SW 1271 (cell line): ENCODE data around the gene PCCA.
"Not testable (repeated sequence)": the region's sequence is repeated elsewhere in the genome, so short reads cannot be mapped to it uniquely, and the experiment has no call there.

Experiments
- DNase-seq, 2 experiments: peaks; one replicate each; lab custom pipeline; 2025; lab: John Stamatoyannopoulos, UW

Gene PCCA

DNA sequence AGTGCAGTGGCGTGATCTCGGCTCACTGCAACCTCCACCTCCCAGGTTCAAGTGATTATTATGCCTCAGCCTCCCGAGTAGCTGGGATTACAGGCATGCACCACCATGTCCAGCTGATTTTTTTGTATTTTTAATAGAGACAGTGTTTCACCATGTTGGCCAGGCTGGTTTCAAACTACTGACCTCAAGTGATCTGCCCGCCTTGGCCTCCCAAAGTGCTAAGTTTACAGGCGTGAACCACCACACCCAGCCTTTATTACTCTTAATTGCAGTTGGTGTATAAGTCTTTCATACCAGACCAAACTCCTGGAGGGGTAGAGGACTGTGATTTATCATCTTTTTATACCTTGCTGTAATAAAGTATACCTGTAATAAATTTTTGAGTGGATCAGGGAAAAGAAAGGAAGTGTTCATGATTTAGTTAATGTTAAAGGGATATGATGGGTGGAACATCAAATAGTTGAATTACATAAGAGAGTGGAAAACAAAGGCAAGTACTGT lies 52.6 kb downstream of the PCCA start:
- not testable (repeated sequence) for DNase-seq

DNA sequence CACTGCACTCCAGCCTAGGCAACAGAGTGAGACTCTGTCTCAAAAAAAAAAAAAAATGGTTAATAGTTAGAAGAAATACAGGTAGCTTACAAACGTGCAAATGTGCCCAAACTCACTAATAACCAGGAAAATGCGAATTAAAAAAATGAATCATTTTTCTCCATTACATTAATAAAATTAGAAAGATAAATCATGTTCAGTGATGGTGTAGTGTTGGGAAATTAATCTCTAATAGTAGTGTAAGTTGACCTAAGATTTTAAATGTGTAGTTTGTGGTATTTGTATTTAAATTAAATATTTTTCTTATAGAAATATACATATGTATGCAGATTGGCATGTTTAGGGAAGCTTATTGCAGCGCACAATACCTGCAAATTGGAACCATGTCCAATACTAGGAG lies 57.6 kb downstream of the PCCA start:
- no peak for DNase-seq

DNA sequence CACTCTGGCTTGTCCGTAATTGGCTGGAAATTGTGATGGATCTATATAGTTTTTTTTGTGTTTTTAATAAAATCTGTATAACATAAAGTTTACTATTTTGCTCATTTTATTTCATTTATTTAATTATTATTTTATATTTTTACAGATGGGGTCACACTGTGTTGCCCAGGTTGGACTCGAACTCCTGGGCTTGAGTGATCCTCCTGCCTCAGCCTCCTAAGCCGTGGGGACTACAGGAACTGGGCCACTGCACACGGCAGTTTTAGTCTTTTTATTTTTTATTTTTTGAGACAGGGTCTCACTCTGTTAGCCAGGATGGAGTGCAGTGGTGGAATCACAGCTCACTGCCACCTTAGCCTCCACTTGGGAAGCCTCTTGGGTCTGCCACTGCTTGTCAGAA lies 58.9 kb downstream of the PCCA start:
- no peak for DNase-seq

DNA sequence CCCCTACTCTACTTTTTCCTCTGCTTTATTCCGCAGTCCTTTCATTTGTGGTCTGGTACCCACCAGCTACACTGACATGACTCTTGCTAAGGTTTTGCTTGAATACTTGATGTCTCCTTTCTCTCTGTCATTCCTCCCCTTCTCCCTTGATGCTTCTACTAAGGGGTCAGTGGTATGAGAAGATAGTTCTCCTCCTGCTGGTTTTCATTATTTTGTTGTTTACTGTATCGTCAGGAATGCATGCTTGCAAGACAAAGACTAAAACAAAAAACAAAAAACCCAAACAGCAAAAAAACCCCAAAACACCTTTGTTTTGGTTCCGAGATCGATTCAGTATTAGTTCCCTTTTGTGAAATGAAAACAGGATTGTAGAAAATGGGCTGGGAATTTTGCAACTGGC lies 59.5 kb downstream of the PCCA start:
- DNase-seq, result no peak

DNA sequence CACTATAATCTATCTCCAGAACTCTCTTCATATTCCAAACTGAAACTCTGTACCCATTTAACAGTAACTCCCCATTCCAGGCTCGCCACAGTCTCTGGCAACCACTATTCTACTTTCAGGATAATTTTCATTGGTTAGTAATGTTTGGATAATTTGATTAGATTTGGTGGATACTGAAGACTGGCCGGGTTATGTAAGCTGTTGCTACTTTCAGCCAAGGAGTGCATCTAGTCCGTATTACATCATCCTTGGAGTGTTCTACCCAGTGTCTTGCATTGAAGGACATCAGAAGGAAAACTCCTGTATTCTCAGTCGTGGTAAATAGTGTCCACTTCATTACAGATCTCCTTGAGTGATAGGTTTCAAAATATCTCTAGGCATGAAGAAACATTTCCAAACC lies 60.5 kb downstream of the PCCA start:
- DNase-seq, result no peak

DNA sequence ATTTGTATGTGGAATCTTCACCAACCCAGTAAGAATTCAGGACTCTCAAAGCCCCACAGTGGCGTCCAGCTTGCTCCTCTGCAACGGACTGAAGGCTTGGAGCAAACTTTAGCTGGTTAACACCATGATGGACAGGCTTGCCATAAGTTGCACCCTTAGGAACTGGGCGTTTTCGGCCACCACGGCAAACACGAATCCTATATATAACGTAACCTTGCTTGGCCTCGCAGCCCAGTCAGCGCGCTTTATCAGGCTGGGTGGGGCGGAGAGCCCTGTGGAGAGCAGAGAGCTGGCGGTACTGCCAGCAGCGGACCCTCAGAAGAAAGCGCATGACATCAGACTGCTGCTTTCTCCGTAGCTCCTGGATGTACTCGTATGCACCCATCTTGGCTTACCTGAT lies 61.8 kb downstream of the PCCA start:
- DNase-seq, result not testable (repeated sequence)

DNA sequence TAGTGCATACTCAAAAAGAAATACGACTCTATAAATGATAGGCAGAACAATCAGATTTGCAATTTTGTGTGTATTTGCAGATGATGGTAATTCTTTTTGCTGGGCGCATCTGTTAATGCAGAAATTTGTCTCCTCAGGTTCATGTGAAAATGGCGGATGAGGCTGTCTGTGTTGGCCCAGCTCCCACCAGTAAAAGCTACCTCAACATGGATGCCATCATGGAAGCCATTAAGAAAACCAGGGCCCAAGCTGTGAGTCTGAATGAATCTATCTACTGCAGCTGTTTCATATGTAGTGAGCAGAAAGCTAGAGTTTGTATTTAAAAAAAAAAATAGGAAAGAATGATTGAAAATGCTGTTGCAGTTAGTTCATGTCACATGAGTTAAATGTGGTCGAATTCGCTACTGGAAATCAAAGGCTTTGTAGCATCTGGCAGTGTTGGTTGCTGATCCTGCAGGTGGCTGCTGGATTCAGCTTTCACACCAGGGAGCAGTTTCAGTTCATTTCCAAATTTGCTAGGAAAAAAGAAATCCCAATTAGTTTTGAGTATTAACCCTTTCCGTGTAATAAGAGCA lies 66.0 kb downstream of the PCCA start:
- no peak for DNase-seq

DNA sequence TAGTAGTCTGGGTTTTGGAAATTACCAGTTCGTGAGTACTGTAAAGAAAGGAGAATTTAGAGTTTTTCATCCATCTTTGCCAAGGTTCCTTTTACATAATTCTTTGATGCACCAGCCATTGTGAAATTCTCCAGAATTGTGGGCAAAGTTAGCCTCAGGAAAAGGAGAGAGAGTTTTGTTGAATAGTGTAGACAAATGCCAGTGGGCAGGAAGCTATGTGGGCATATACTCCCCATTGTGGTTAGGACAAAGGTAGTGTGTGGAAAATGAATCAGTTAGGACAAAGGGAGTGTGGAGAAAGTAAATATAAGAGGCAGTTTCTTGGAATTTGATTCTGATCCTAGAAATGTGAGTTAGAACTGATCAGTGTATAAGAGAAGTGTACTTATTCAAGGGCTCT lies 67.9 kb downstream of the PCCA start:
- peak in 1 of 2 experiments; percentile 27 for DNase-seq

DNA sequence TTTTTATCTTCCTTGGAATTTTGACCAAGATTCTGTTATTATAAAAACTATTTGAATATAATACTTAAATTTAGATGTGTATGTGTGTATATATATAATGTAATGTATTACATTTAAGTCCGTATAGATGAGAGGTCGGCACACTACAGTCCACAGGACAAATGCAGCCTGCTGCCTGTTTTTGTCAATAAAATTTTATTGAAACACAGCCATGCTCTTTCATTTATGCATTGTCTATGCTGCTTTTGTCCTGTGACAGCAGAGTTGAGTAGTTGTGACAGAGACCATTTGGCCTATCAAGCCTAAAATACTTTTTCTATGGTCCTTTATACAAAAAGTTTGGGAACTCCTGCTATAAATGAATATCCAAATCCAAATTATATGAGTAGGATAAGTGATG lies 69.7 kb downstream of the PCCA start:
- DNase-seq, result no peak

DNA sequence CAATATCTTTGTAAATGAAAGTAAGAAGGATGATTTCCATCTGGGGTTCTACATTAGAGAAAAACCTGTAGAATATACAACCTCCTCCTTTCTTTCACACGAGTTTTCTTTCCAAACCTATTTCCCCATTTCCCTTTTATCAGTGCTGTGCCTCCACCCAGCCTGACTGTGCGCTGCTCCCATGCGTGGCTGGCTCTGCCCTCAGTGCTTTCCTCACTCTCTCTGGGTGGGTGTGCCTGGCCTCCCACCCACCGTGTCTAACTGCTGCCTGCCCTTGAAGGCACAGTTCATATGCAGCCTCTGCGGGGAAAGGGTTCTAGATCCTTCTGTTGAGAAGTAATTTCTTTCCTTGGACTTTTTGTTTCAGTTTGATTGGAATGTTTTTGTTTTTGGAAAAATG lies 70.7 kb downstream of the PCCA start:
- no peak for DNase-seq

DNA sequence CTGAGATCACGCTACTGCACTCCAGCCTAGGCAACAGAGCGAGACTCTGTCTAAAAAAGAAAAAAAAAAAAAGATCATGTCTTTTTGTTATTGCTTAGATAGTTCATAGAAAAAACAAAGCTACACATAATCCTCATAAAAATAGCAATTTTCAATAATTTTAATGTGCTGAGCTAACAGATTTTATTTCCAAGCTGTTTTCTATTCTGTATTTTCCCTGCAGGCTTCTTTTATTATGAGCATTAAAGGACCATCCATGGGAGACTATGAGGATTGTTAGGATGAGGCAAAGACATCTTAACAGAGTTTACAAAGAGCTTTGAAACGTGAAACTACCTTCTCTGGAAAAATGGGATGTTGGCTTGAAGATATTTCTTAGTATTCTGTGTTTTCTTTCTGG lies 71.6 kb downstream of the PCCA start:
- no peak for DNase-seq

DNA sequence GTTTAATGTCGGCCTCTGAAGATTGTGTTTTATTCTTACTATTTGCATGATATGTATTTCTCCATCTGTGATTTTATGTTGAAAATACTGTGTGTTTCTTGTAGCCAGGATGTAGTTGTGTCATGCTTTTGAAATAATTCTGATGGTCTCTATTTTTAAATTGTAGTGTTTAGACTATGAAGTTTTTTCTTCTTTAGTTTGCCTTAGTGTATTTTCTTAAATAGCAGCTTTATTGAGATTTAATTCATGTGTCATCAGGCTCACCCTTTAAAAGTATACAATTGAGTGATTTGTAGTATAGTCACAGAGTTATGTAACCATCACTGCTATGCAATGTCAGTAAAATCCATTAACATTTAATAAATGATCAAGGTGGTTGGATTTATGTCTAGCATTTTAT lies 74.5 kb downstream of the PCCA start:
- DNase-seq, result no peak

DNA sequence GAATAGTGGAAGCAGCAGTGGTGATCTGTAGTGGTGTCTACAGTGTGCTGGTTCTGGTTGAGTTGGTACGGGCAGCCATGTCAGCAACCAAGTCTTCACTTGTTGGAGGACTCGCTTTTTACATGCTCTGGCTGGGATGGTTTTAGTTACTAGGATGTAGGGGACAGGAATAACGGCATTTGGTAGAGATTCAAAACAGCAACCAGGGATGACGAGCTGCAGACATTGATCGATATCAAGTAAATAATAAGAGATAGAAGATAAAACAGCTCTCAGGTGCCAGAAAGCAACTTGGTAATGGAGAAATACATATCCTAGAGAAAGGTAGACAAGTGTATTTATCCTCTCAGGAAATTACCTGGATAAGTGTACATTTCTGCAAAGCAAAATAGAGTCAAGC lies 84.3 kb downstream of the PCCA start:
- no peak for DNase-seq

DNA sequence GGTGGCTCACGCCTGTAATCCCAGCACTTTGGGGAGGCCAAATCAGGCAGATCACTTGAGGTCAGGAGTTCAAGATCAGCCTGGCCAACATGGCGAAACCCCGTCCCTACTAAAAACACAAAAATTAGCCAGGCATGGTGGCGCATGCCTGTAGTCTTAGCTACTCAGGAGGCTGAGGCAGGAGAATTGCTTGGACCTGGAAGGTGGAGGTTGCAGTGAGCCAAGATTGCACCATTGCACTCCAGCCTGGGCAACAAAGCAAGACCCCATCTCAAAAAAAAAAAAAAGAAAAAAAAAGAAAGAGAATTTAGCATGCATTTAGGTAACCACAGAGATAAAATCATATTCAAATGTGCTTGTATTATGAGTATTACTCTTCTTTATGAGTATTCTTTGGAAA lies 85.6 kb downstream of the PCCA start:
- not testable (repeated sequence) for DNase-seq

DNA sequence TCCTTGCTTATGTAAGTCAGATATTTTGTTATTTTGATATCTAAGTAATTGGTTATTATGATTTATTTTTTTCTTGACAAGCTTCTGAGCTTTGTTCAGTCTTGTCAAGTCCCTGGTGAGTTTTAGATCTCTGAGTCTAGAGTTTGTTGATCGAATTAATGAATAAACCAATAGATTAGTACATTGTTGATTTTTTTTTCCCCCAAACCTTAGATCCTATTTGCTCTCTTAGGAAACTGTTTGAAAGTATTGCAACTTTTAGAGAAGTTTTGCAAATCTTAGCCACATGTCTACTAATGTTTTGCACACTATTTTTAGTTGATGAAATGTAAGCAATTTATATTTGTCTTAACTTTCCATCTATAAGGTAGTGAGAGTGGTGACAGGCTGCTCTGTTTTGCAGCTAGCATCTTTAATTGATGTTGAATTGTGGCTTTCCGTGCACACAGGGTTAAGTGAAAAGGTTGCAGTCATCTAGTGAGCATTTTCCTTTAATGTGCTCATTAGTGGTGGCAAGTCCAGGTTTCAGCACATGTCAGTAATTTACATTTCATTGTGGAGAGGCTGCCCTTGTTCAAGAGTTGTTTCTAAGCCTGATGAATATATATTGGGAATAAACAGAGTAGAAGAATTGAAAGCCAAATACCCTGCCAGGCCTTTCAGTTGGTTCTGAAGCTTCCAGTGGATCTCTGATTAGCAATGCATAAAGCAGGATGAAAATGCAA lies 86.3 kb downstream of the PCCA start:
- no peak for DNase-seq

DNA sequence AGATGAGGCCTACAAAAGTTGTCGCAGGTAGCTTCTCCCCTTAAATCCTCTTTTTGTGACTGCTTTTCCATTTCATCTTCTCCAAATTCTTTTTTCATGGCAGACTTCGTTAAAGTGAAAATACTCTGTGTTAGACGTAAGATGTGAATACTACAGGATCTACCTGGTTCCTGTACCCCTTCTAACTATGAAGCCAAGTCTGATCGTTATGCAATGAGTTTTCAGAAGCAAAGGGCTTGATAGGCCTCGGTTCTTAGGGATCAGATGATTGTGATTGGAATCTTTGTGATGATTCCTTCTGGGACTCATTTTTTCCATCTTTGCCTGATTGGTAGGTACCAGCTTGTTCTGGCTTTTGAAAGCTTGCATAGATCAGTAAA lies 86.9 kb downstream of the PCCA start:
- no peak for DNase-seq

DNA sequence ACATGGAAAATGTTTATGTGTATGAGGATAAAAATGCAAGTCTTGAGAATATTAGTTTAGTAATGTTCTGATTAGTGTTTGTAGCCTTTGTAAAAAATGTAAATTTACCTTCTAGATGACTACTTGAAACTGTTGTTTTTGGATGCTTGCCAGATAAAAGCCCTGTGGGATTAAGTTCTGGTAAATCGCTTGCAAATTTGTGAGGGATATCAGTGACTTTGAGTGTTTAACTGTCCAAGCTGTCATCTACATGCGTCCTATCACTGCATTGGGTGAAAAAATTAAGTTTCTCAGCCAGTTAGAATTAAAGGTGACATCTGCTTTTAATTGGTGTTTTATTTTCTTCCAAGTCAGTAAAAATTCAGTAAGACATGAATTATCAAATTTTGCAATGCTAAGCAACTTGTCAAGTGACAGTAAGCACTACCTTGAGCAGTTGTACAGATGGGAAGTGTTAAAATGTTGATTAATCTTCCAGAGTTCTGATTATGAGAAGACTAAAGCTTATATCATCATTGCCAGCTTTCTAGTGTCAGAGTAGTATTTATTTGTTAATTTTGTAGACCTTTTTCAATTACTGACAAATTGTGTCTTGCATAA lies 88.0 kb downstream of the PCCA start:
- no peak for DNase-seq

DNA sequence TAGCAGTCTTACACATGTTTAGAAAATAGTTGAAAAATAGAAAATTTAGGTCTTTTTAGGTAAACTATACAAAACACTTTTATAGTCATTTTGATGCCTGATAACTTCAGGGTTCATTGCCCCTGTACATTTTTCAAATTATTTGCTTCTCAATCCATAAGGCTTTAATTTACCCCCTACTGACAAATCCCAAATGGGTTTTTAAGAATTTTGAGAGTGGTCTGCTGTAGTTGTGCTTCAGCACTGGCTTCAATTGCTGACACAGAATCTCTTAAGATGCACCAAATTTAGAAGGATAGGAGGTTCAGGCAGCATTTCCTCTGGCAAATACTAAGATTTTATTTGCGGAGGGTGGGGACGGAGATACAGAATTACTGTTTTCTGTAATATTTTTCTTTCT lies 89.4 kb downstream of the PCCA start:
- DNase-seq, result no peak

DNA sequence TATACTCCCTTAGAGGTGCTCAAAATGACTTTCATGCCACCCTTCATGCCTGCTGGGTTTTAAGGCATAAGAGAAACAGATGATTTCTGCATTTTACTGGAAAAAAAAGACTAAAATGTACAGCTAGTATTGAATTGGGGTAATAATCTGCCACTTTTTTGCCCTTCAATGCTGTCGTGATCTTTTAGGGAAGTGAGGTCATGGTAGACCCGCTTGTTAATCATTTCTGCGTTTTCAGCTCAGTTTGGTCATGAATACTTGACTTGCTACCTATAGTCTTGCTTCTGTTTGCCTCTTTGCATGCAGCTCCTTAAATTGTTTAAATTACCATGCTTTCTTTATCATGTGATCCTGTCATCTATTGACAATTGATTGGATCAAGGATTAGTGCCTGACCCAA lies 90.4 kb downstream of the PCCA start:
- no peak for DNase-seq

DNA sequence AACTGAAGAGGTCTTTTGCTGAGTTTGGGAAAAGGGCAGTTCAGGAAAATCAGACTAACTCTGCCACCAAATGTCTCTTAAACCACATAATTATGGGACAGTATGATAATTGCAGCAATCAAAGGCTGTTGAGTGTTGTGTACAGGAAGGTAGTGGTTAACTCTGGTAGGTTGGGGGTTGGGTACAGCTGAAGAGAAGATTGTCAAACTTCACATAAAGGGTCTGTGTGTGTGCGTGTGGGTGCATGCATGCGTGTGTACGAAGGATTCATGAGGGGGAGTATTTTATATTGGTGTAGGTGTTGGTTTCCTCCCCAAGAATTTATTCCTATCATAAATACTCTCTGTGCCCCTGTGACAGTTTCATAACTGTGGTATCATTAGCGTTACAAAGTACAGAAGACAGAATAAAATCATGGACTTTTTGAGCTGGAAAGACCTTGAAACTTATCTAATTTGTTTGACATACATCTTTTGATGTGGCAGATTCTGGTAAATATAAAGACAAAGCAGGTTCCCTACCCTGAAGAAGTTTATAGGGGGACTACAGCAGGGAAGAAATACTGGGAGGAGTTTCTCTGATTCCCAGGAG lies 94.1 kb downstream of the PCCA start:
- no peak for DNase-seq

DNA sequence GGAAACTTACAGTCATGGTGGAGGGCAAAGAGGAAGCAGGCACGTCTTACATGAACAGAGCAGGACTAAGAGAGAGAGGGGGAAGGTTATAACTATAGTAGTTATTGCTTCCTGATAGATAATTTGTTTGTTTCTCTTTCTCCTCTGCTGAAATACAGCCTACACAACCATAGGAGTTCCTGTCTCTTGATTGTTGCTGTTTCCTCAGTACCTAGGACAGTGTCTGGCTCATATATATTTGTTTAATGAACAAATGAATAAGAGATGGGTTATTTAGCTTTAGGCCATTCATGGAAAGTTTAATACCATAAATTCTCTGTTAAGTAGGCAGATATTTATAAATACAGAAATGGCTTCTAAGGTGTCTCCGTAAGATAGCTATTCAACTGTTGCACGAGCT lies 95.2 kb downstream of the PCCA start:
- no peak for DNase-seq

DNA sequence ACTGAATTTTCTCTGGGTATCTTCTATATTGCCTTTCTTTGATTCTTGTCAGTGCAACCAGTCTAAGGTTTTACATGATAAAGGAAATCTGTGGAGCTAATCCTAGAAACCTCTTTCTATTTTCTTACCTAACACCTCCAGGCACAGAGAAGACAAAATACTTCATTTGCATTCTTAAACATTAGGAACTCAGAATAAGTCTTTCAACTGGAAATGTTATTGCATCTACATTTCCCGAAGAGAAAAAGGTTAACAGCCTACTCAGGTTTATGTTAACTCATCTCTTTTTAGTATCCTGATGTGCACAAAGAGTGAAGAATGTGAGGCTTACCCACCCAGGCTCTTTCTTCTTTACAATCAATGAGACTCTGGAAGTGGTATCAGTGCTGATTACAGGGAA lies 106.7 kb downstream of the PCCA start:
- no peak for DNase-seq

DNA sequence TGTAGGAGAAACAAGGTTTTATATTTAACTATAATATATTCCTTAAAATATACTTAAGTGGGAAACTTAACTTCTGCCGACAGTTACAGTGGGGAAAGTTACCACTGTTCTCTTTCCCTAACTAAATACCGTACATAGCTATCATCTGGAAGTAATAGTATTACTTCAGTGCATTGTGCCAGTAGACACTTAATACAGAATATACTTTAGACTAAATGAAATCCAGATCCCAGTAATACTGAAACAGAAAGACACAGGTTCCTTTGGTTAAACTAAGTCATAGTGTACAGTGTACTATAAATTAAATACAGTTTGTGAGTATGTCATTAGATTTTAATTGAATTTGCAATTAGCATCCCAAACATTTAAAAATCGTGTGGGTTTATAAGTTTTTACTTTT lies 107.5 kb downstream of the PCCA start:
- DNase-seq, result no peak
